ENCODE results near the gene DENND1A.

- TF ChIP-seq CTCF (IDR thresholded peaks at IDR 0.05) (no peak), POLR2AphosphoS5 (IDR thresholded peaks at IDR 0.05) (no peak), POLR2A (IDR thresholded peaks at IDR 0.05; ENCODE audit: low read depth) (no peak), EP300 (IDR thresholded peaks at IDR 0.05) (no peak)
Observed at GRCh38 chr9:123933440-123934212, 3.7 kb upstream of the DENND1A start.
